Vagina (tissue), 2 donors: ENCODE data around the gene DEGS2.

Source experiments
- POLR2A ChIP-seq, 2 donors: fragments of 450-650 bp; IDR thresholded peaks; one replicate each; pipeline ENCODE4 v1.6.1; 2017; ENCODE audit warnings: antibody characterized with exemption in 2 of 2, mild to moderate bottlenecking in 2 of 2, moderate library complexity in 2 of 2
- POLR2AphosphoS5 ChIP-seq, 2 donors: sonication (generic); formaldehyde crosslinking; IDR thresholded peaks; one replicate each; pipeline ENCODE4 v1.9.0; 2017; ENCODE audit warnings: antibody characterized with exemption in 2 of 2, mild to moderate bottlenecking in 2 of 2, low read depth in 1 of 2; ENCODE audit not compliant: insufficient read depth in 1 of 2
- TF ChIP-seq, protein P1 (sequence below), 3 experiments: fragments of 450-650 bp in 2 of 3; fragments of 200-600 bp in 1 of 3; sonication (generic) in 1 of 3; IDR thresholded peaks; one replicate each; pipeline ENCODE4 v1.5.1; 2017 to 2019; ENCODE audit warnings: antibody characterized with exemption in 3 of 3, mild to moderate bottlenecking in 2 of 3, moderate library complexity in 2 of 3

DNA sequence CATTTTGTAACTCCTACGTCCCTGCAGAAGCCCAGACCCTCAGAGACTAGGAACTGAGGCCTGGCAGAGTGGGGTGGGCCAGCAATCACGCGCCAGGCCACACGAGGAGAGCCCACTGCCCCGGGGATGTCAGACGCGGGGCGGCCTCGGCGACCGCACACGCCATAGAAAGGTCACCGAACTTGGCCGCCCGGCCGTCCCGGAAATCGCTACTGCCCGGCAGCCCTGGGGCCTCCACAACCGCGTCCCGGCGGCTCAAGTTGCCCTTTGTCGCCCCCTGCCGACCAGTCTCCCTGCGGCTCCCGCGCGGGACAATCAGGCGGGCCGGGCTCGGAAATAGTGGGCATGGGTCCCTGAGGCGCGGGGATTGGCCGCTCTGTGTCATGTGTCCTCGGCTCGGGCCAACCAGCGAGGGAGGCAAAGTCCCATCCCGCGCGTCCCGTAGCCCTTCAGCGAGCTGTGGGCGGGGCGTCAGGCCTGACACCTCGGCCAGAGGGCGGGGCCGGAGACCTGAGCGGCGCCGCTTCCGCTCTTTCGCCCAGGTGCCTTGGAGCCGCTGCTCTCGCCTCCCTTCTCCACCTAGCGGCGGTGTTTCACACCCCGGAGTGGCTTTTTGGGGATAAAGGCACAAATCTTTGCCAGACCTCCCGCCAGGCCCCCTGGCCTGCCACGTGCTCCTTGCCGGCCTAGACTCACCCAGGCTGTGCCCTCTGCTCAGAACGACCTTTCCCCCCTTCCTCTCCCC is 33.4 kb upstream of the DEGS2 start:
- TF ChIP-seq POLR2A (IDR thresholded peaks at IDR 0.05), result no peak
- TF ChIP-seq POLR2AphosphoS5 (IDR thresholded peaks at IDR 0.05; ENCODE audit: insufficient read depth in 1 of 2, low read depth in 1 of 2), result peak; percentile 84 to 91
- TF ChIP-seq, protein P1, sequence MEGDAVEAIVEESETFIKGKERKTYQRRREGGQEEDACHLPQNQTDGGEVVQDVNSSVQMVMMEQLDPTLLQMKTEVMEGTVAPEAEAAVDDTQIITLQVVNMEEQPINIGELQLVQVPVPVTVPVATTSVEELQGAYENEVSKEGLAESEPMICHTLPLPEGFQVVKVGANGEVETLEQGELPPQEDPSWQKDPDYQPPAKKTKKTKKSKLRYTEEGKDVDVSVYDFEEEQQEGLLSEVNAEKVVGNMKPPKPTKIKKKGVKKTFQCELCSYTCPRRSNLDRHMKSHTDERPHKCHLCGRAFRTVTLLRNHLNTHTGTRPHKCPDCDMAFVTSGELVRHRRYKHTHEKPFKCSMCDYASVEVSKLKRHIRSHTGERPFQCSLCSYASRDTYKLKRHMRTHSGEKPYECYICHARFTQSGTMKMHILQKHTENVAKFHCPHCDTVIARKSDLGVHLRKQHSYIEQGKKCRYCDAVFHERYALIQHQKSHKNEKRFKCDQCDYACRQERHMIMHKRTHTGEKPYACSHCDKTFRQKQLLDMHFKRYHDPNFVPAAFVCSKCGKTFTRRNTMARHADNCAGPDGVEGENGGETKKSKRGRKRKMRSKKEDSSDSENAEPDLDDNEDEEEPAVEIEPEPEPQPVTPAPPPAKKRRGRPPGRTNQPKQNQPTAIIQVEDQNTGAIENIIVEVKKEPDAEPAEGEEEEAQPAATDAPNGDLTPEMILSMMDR (IDR thresholded peaks at IDR 0.05), result peak; percentile 77 to 91 (median 84)
